Stimulated activated CD4-positive, alpha-beta T cell treated with anti-CD3 and anti-CD28 coated beads, TNF-alpha, amount 100 ng/mL, for 4 hours (primary cell): ENCODE measurements around the gene SPECC1.
"Not testable (repeated sequence)": the region's sequence is repeated elsewhere in the genome, so short reads cannot be mapped to it uniquely, and the experiment has no call there.

Source experiments
- DNase-seq, 3 experiments: peaks; one replicate each; pipeline ENCODE4 v3.0.0-alpha.2; 2020; ENCODE audit warnings: low read depth in 3 of 3

SPECC1 gene

GRCh38 chr17:20207262-20207985, 198.3 kb downstream of the SPECC1 start:
- DNase-seq, result no peak

GRCh38 chr17:20208717-20209116, 199.6 kb downstream of the SPECC1 start:
- DNase-seq, result no peak

DNA sequence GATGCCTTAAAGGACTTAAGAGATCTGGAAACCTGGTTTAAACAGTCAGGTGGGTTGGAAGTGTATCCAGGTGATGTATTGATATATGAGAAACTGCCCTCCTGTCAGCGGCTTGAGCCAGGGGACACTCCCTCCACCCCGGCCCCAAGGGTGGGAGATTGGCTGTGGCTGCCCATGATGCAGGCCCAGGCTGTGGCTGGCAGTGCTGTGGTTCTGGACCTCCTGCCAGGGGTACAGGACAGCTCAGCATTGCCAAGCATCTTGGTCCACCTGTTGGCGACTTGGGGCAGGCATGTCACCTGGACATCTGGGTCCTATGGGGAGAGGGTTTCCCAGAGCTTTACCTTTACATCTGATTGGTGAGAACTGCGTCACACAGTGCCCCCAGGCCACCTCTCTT, 201.0 kb downstream of the SPECC1 start:
- DNase-seq, result no peak

- no peak for DNase-seq
Observed at GRCh38 chr17:20210614-20211013, 201.5 kb downstream of the SPECC1 start.

DNA sequence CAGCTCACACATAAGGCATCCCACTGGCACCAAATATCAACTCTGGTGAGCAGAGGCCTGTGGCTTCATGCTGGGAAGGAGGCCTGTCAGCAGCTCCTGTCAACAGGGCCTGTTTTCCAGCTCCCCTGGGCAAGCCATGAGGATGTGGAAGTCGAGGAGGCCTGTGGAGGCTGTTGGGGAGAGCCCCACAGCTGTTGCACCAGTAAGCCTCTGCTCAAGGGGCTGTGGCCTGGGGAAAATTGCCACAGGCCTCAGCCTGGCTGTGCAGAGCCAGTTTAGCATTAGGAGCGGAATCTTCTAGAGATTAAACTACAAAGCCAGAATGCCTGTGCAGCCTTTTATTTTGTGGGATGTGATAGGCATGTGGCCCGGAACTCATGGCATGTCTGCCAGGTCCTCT, 202.1 kb downstream of the SPECC1 start:
- DNase-seq, result no peak

DNA sequence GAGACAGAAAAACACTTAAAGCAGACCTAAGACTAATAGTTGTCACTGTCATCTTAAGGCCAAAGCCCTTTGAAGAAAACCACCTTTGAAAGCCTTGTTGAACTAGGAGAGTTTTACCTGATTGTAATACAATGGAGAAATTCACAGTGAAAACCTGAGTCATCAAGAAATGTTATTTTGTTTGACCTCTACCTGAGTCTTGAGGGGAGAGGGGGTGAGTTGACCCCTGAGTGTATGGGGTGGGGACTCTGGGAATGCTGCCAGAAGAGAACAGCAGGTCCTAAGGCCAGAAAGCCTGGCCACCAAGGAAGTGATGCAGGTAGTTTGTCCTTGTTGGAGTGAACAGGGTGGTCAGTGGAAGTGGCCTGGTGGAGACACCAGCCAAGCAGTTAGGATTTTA, 204.3 kb downstream of the SPECC1 start:
- no peak for DNase-seq

DNA sequence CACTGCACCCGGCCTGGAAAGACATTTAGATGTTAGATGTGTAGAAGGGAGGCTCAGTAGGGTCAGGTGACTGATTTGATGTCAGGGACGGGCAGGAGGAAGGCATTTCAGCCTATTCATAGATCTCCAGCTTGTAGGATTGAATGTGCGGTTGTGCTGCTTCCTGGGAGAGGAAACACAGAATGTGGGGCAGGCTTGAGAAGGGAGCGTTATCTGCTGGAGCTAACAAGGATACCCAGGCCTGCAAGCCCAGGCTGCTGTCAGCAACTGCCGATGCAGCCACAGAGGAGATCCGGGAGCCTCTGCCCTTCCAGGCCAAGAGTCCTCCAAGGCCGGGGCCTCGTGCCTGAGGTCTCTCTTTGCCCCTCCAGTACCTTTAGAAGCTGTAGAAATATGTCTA, 205.6 kb downstream of the SPECC1 start:
- DNase-seq, result no peak

DNA sequence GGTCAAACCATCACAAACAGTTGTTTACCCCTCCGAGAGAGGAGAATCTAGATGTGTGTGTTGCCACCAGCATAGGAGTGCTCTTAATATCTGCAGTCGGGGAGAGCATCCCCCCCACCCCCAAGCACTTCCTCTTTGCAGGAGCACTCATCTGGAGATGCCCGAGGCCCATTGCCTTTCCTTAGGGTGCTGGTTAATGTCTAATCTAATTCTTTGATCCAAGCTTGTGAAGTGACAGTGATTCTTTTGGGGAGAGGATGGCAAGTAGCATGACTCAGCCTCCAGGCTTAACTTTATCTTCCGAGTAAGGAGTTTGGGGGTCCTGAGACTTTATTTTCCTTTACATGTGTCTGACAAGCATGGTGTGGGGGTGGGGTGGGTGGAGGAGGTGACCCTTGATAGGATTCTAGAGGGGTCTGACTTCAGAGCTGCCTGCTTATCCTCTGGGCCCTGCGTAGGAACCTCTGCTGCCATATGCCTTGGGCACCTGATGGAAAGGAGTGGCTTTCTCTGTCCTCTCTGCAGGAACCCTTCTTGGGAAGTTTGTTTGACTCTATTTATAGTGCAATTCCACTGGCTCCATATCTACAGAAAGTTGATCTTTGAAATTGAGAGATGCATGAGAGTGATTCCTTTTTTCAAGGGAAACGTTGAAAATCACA, 207.1 kb downstream of the SPECC1 start:
- DNase-seq, result no peak

DNA sequence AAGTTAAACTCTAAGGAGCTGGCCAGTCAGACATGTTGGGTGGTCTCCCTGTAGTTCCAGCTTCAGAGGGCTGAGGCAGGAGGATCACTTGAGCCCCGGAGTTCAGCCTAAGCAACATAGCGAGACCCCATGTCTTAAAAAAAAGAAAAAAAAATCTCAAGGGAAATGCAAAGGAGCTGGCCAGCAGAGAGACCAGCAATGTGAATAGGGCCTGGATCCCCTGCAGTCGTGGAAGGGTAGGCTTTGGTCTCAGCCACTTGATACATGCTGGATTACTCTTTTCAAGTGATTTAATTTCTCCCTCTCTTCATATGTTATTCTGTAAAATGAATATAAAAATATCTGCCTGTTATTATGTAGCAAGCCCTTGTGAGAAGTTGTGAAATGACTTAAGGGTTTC, 207.7 kb downstream of the SPECC1 start:
- no peak for DNase-seq

DNA sequence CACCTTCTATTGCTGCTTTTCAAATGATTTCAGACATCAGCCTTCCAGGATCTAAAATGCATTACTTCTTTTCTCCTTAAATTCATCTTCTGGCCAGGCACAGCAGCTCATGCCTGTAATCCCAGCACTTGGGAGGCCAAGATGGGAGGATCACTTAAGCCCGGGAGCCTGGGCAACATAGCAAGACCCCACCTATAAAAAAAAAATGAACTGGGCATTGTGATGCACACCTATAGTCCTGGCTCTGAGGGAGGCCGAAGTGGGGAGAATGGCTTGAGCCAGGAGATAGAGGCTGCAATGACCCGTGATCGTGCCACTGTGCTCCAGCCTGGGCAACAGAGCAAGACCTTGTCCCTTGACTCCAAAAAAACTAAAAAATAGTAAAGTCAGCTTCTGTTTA, 208.5 kb downstream of the SPECC1 start:
- DNase-seq, result no peak

DNA sequence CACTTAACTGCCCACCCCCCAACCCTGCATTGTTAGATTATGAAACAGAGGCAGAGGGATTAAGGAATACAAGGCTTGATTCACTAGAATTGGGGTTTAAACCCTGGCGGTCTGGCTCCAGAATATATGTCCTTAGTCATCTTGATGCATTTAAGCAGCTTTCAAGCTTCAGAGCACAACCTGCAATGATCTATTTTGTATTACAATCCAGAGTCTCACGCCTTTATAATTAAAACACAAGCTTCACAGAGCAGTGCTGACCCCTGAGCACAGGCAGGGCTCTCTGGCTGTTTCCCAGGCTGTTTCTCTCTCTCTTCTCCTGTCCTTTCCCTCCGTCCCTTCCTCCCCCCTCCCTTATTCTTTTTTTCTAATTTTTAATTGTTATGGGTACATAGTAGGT, 209.1 kb downstream of the SPECC1 start:
- no peak for DNase-seq

- DNase-seq, result no peak
Observed at GRCh38 chr17:20223808-20224328, 214.7 kb downstream of the SPECC1 start.

- DNase-seq, result no peak
Observed at GRCh38 chr17:20224379-20224778, 215.2 kb downstream of the SPECC1 start.

DNA sequence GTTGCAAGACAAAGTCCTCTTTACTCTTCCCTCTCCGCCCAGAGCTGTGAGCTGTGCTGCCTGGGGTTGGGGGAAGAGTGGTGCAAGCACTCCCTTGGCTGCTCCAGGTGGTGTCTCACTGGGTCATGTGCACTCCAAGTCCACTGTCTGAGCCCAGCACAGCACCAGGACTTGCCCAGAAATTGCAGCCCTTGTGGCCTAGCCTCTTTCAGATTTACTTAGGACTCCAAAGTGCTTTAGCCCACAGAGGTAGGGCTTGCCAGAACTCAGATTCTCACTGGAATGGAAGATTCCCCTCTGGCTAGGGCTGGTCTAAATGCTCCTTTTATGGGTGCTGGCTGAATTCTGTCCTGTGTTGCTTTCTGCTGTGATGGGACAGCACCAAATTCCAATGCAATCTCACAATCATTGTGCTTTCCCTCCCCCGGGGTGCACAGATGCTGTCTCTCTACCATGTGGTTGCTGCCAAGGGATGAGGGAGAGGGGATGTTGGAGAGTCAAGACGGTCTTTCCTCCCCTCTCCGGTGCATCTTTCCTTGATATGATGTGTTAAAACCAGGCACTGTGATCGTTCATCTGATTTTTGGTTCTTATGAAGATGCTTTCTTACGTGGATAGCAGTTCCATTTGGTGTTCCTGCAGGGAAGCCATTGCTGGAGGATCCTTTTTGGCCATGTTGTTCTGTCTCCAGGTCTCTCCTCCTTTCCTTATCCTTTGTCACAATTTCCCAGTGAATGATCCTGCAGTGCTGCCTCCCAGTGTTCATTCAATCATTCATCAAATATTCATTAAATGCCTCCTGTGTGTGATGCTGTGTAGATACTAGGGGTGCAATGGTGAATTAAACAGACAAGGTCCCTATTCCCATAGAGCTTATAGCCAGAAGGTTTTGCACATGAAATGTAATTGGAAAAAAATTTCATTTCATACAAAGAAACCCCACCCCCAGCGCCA, 216.3 kb downstream of the SPECC1 start:
- DNase-seq, result no peak

DNA sequence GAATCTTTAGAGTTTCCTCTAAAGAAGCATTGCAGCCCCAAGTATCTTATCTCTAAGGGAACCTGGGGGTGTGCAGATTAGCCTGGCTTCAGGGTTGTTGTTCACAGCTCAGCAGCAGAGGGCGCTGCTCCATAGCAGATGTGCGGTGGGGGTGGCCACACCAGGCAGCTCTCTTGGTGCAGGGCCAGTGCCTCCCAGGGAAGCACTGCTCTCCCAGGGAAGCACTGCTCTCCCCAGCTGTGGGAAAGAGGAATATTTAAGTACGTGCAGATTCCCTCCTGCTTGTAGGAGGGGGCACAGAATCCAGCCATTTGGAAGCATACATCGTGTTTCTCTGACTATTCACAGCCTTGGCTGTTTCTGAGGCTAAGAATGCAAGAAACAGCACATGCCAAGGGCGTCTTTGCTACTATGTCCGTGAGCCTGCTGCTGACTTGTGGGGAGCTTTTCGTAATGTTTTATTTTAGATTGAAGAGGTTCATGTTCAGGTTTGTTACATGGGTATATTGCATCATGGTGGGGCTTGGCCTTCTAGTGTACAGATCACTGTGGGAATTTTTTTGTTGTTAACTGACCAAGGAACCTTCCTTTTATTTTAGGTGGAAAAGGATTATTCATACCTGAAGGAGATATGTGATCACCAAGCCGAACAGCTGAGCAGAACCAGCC, 217.8 kb downstream of the SPECC1 start:
- DNase-seq, result peak; percentile 48 to 66 (median 65)

DNA sequence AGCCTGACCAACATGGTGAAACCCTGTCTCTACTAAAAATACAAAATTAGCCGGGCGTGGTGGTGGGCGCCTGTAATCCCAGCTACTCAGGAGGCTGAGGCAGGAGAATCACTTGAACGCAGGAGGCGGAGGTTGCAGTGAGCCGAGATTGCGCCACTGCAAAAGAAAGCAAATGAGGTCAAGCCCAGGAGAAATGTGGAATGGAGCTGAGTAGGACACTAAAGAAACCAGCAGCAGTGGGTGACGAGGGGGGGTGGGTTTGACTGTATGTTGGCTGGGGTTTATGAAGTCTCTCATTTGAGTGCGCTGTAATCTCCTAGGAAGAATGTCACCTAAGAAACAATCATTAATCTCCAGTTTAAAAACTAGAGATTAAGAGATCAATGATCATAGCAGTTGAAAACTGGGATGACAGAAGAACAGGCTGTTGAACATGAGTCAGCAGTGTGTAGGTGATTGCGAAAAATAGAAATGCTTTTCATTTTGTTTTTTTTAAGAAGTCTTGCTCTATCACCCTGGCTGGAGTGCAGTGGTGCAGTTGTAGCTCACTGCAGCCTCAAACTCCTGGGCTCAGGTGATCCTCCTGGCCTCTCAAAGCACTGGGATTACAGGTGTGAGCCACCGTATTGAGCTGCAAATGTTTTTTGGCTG, 218.7 kb downstream of the SPECC1 start:
- DNase-seq, result not testable (repeated sequence)

DNA sequence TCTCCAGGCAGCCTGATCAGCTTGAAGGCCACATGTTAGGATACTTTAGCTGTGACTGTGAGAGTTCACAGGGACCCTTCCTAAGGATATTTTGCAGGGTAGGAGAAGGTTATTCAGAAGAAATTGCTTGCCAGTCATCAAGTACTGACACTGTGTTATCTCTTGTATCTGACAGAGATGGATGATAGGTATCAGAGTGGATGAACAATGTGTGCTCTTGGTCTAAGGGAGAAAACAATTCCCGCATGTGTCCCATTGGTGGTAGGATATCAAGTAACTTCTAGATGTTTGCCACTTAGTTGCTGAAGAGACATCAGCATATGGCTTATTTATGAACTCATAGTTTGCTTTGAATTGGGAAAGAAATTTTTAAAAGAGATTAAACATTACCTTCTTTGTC, 219.3 kb downstream of the SPECC1 start:
- DNase-seq, result no peak

DNA sequence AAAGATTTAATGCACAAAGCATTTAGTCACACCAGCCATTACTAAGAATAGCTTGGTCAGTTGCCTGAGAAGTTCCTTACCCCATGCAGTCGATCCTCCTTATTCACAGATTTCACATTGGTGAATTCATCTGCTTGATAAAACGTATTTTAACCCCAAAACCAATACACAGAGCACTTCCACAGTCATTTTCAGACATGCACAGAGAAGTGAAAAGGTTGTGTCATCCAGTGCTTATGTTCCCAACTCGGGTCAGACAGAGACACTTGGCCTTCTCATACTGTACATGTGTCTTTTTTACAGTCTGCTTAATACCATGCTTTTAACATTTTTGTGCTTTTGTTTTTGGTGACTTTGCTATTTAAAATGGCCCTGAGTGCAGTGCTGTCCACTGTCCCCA, 219.7 kb downstream of the SPECC1 start:
- DNase-seq, result no peak

- DNase-seq, result no peak
Observed at GRCh38 chr17:20230924-20231323, 221.8 kb downstream of the SPECC1 start.

DNA sequence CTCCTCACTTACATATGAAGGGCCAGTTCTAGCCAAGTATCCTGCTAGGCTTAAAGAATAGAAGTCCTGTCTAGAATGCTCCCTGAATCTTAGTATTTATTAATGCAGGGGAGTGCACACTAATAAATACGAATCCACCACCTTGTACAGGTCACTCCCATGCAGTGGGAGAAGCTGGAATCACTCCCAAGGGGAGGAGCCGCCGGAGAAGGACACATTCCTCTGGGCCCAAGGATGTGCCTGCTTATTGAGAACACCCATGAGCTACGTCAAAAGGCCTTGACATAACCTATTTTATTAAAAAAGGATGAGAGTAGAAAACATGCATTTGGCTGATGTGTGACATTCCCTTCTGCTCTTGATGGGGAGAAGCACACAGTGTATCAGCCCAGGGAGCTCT, 223.5 kb downstream of the SPECC1 start:
- DNase-seq, result no peak

- peak in 1 of 3 experiments; percentile 3 for DNase-seq
Observed at GRCh38 chr17:20234276-20234675, 225.1 kb downstream of the SPECC1 start.
